Fibroblast of the aortic adventitia (primary cell): ENCODE measurements around the gene ANKH. TPM values are rescaled to one million over a fixed set of nuclear protein-coding genes. Genes with fewer than 3 reads are reported as not detected.

Experiments used
- DNase-seq: peaks from one replicate; pipeline ENCODE4 v3.0.0-alpha.2; 2010; ENCODE audit warnings: low read depth
- H3K4me3 ChIP-seq: 2 replicates; pipeline ENCODE4 v1.5.1; 2011; ENCODE audit warnings: low read depth, mild to moderate bottlenecking, control low read depth, low read length, moderate library complexity
- CTCF ChIP-seq: IDR thresholded peaks from 2 replicates; pipeline ENCODE4 v1.5.1; 2011; ENCODE audit warnings: mild to moderate bottlenecking, low read length, control low read depth, inconsistent platforms; ENCODE audit not compliant: insufficient read depth
- total RNA-seq: library from RNA; depleted of rRNA; stranded (reverse); fragments of >200 nt; gene quantifications from 2 replicates; pipeline ENCODE4 v1.2.3, GENCODE V29; 2012; ENCODE audit warnings: low replicate concordance

The ANKH gene
- total RNA-seq, 1 donor: 82.2 TPM

GRCh38 chr5:14787801-14788579 lies 83.6 kb downstream of the ANKH start:
- TF ChIP-seq CTCF: no peak
- no peak overlapping the region for H3K4me3 ChIP-seq
- DNase-seq: no peak

DNA sequence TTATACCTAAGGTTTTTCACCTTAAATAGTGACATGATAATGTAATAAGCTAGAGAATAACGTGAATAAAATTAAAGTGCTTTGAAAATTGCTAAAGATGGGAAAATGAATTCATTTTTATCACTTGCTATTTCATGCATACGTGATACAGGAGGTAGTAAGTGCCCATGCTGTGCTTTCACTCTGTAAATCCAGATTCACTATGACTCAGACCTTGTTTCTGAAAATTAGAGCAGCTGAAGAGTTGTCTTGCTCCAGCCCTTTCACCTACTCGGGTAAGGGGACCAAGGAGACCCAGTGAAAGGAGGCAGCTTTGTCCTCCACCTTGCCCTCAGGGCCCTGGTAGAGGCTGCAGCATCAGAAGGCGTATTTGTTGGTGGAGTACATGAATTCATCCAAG lies 87.9 kb downstream of the ANKH start:
- no peak overlapping the region for H3K4me3 ChIP-seq
- TF ChIP-seq CTCF: no peak
- no peak for DNase-seq

DNA sequence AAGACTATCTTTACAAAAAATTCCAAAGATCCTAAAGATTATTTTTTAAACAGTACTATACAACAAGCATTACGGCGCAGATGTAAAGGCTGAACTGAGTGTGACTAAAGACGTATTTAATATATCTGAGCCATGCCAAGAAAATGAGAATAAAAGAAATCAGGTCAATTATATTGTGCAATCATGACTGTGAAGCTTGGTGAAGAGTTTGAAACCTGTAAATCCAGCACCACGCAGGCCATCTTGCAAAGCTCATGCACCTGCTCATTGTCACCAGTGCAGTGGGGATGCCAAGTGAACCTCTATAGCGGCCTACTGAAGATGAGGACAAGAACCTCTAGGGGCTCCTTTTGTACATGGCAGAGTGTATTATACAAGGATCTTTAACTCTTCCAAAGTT lies 89.0 kb downstream of the ANKH start:
- TF ChIP-seq CTCF: no peak
- H3K4me3 ChIP-seq: no peak overlapping the region
- no peak for DNase-seq

- H3K4me3 ChIP-seq: no peak overlapping the region
- no peak for DNase-seq
- no peak for TF ChIP-seq CTCF
These were observed 90.5 kb downstream of the ANKH start for GRCh38 chr5:14781106-14781505.

DNA sequence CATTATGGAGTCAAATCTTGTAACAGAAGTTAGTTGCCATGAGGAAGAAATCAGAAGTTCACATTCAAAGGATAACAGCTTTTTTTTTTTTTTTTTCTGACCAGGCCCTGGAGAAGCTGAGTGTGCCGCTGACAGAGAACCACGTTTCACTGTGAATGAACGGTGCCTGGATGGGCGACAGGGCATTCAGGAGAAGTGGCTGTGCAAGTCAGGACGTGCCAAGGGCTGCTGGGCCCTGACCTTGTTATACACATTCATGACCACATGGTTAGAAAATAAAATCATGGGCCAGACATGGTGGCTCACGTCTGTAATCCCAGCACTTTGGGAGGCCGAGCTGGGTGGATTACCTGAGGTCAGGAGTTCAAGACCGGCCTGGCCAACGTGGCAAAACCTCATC lies 91.6 kb downstream of the ANKH start:
- no peak overlapping the region for H3K4me3 ChIP-seq
- DNase-seq: no peak
- TF ChIP-seq CTCF: no peak

- no peak for TF ChIP-seq CTCF
- DNase-seq: no peak
- no peak overlapping the region for H3K4me3 ChIP-seq
These were observed 92.8 kb downstream of the ANKH start for GRCh38 chr5:14778792-14779070.
